Measurements from ENCODE around the gene ARMH1.

ARMH1 gene

GRCh38 chr1:44707112-44707881 is 32.8 kb downstream of the ARMH1 start:
- H3K36me3 Mint-ChIP-seq: no peaks in the 10 kb centered on the region
- no peak for DNase-seq (ENCODE audit: low spot score in 2 of 2)
- H3K9me3 Mint-ChIP-seq: no peaks in the 10 kb centered on the region
- no peak for ATAC-seq (ENCODE audit: low read depth)
- H3K27ac Mint-ChIP-seq: no peak overlapping the region
- H3K27me3 Mint-ChIP-seq: no peaks in the 10 kb centered on the region
- H3K4me3 Mint-ChIP-seq: no peak overlapping the region
- peaks cover 9% of the 10 kb centered on the region for H3K4me1 Mint-ChIP-seq

- H3K4me1 Mint-ChIP-seq: peaks cover 12% of the 10 kb centered on the region
- H3K9me3 Mint-ChIP-seq: no peaks in the 10 kb centered on the region
- DNase-seq (ENCODE audit: low spot score in 2 of 2): peak in 1 of 2 donors; percentile 52
- H3K27me3 Mint-ChIP-seq: no peaks in the 10 kb centered on the region
- H3K27ac Mint-ChIP-seq: peak overlapping the region; percentile 21
- H3K36me3 Mint-ChIP-seq: no peaks in the 10 kb centered on the region
- peak overlapping the region; percentile 68 for H3K4me3 Mint-ChIP-seq
- peak; percentile 83 for ATAC-seq (ENCODE audit: low read depth)
These were observed 33.7 kb downstream of the ARMH1 start for GRCh38 chr1:44707959-44708831.

GRCh38 chr1:44713321-44713781 is 38.8 kb downstream of the ARMH1 start:
- Mint-ChIP-seq H3K36me3 (no peaks in the 10 kb centered on the region), H3K4me1 (peaks cover 27% of the 10 kb centered on the region), H3K9me3 (no peaks in the 10 kb centered on the region), H3K4me3 (peak overlapping the region; percentile 61), H3K27me3 (no peaks in the 10 kb centered on the region), H3K27ac (peak overlapping the region; percentile 88)
- DNase-seq (ENCODE audit: low spot score in 2 of 2) (no peak), ATAC-seq (ENCODE audit: low read depth) (peak; percentile 55)

DNA sequence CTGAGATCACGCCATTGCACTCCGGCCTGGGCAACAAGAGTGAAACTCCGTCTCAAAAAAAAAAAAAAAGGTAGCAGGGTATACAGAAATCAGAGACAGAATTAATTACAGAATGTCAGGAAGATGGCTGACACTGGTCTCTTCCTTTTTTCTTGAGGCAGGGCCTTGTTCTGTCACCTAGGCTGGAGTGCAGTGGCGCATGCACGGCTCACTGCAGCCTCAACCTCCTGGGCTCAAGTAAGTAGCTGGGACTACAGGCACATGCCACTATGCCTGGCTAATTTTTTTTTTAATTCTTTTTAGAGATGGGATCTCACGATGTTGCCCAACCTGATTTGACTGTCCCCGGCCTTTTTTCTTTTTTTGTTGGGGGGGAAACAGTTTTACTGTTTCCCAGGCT is 40.0 kb downstream of the ARMH1 start:
- ATAC-seq (ENCODE audit: low read depth): peak; percentile 52
- H3K4me1 Mint-ChIP-seq: peaks cover 25% of the 10 kb centered on the region
- no peak for DNase-seq (ENCODE audit: low spot score in 2 of 2)
- H3K27ac Mint-ChIP-seq: peak overlapping the region; percentile 47
- peak overlapping the region; percentile 21 for H3K4me3 Mint-ChIP-seq
- no peaks in the 10 kb centered on the region for H3K36me3 Mint-ChIP-seq
- no peaks in the 10 kb centered on the region for H3K27me3 Mint-ChIP-seq
- no peaks in the 10 kb centered on the region for H3K9me3 Mint-ChIP-seq

- Mint-ChIP-seq H3K4me3 (peak overlapping the region; percentile 21), H3K27ac (peak overlapping the region; percentile 47), H3K4me1 (peaks cover 25% of the 10 kb centered on the region), H3K9me3 (no peaks in the 10 kb centered on the region), H3K36me3 (no peaks in the 10 kb centered on the region), H3K27me3 (no peaks in the 10 kb centered on the region)
- DNase-seq (ENCODE audit: low spot score in 2 of 2): peak; percentile 71 to 73
- ATAC-seq (ENCODE audit: low read depth): peak; percentile 65
These were observed 40.5 kb downstream of the ARMH1 start for GRCh38 chr1:44714944-44715571.

DNA sequence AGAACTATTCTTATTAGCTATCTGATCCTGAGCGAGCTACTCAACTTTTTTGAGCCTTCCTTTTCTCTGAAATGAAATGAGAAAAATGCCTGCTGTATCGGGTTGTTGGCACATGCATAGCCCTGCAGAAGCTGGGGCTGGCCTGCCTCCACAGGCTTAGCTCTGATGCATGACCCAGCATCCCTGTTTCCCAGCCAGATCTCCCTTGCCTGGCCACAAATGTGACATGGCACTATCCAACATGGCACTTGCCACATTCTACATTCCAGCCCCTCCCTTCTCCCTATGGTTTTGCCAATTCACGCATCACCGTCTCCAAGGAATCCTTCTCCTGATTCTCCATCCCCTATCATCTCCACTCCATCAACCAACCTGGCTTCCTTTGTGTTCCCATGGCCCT is 42.6 kb downstream of the ARMH1 start:
- Mint-ChIP-seq H3K27me3 (no peaks in the 10 kb centered on the region), H3K4me3 (no peak overlapping the region), H3K9me3 (no peaks in the 10 kb centered on the region), H3K36me3 (no peaks in the 10 kb centered on the region), H3K27ac (no peak overlapping the region), H3K4me1 (peaks cover 41% of the 10 kb centered on the region)
- no peak for ATAC-seq (ENCODE audit: low read depth)
- no peak for DNase-seq (ENCODE audit: low spot score in 2 of 2)

DNA sequence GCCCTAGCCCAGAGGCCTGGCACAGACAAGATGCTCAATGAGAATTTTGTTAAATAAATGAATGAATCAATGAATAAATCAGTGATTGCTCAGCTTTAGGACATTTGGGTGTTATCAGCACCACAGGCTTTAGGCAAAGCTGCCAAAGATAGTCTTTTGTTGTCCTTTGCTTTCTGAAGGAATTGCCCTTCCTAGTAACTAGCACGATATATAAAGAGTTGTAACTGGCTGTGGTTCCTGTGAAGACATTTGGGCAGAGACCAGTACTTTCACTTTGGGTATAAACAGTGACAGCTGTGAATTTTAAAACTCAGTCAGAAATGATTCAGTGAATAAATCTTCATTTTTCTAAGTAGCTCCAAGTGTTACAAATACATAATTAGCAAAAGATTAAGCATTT is 43.1 kb downstream of the ARMH1 start:
- Mint-ChIP-seq H3K36me3 (no peaks in the 10 kb centered on the region), H3K4me1 (peaks cover 41% of the 10 kb centered on the region), H3K4me3 (no peak overlapping the region), H3K27ac (no peak overlapping the region), H3K27me3 (no peaks in the 10 kb centered on the region), H3K9me3 (no peaks in the 10 kb centered on the region)
- no peak for DNase-seq (ENCODE audit: low spot score in 2 of 2)
- no peak for ATAC-seq (ENCODE audit: low read depth)

DNA sequence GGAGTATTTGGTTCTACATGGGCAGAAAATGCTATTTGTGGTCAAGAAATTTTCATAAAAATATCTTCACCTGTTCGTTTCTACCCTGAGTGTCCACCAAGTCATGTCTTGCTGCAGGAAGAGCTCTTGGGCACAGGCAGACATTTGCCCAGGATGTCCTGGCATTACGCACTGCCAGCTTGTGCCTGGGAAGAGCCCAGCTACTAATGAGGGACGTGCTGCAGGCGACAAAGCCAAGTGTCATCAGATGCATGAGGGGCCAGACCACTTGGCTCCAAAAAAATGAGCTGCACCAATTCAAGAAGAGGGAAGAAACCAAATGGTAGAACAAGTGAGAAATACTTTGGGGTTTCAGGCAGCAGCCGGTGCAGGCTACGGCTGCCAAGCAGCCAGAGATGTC is 43.6 kb downstream of the ARMH1 start:
- no peaks in the 10 kb centered on the region for H3K36me3 Mint-ChIP-seq
- no peaks in the 10 kb centered on the region for H3K9me3 Mint-ChIP-seq
- no peak overlapping the region for H3K27ac Mint-ChIP-seq
- ATAC-seq (ENCODE audit: low read depth) (no peak), DNase-seq (ENCODE audit: low spot score in 2 of 2) (no peak)
- no peak overlapping the region for H3K4me3 Mint-ChIP-seq
- H3K4me1 Mint-ChIP-seq: peaks cover 42% of the 10 kb centered on the region
- no peaks in the 10 kb centered on the region for H3K27me3 Mint-ChIP-seq

DNA sequence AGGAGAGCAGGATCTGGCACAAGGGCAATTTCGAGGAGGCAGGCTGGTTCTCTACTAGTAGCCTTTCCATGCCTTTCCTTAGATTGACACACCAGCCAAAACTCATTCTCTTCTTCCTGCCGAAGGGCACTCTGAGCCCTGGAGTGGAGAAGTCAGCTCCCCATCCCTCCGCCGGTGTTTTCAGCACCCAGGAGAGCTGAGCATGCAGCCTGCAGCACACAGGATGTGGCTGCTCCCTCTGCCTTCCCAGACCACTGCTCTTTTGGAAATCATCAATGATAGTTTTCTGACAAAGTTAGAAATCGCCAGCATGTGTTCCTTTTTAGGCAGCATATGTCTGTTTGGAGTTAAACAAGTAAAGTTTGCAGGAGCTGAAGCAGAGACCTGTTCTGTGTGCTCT is 44.8 kb downstream of the ARMH1 start:
- ATAC-seq (ENCODE audit: low read depth) (no peak), DNase-seq (ENCODE audit: low spot score in 2 of 2) (no peak)
- H3K27ac Mint-ChIP-seq: no peak overlapping the region
- no peaks in the 10 kb centered on the region for H3K27me3 Mint-ChIP-seq
- H3K4me3 Mint-ChIP-seq: no peak overlapping the region
- H3K4me1 Mint-ChIP-seq: peaks cover 44% of the 10 kb centered on the region
- no peaks in the 10 kb centered on the region for H3K36me3 Mint-ChIP-seq
- H3K9me3 Mint-ChIP-seq: no peaks in the 10 kb centered on the region

DNA sequence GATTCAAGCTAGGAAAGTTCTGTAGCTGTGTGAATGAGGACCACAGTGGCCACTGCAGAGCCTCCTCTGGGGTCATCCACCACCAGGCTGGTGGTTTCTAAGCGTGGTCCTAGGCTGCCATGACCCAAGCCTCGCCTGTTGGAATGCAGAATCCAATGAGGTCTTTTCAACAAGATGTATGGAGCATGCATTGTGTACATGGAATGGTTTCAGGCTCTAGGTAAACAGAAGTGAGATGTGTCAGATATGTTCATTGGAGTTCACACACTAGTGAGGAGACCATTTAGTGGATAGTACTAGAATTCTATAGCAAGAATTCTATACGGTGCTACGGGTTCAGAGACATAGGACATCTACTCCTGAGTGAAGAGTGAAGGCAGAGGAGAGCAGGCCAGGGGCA is 45.8 kb downstream of the ARMH1 start:
- no peak for DNase-seq (ENCODE audit: low spot score in 2 of 2)
- Mint-ChIP-seq H3K27me3 (no peaks in the 10 kb centered on the region), H3K4me3 (peak overlapping the region; percentile 36), H3K36me3 (no peaks in the 10 kb centered on the region), H3K4me1 (peaks cover 44% of the 10 kb centered on the region), H3K9me3 (no peaks in the 10 kb centered on the region), H3K27ac (peak overlapping the region; percentile 95)
- ATAC-seq (ENCODE audit: low read depth): no peak

- no peaks in the 10 kb centered on the region for H3K36me3 Mint-ChIP-seq
These were observed 47.2 kb downstream of the ARMH1 start for GRCh38 chr1:44721485-44722361.

GRCh38 chr1:44723064-44723463 is 48.5 kb downstream of the ARMH1 start:
- H3K9me3 Mint-ChIP-seq: no peaks in the 10 kb centered on the region
- no peaks in the 10 kb centered on the region for H3K36me3 Mint-ChIP-seq
- H3K27ac Mint-ChIP-seq: peak overlapping the region; percentile 89
- H3K27me3 Mint-ChIP-seq: no peaks in the 10 kb centered on the region
- H3K4me1 Mint-ChIP-seq: peaks cover 36% of the 10 kb centered on the region
- no peak for ATAC-seq (ENCODE audit: low read depth)
- no peak for DNase-seq (ENCODE audit: low spot score in 2 of 2)
- H3K4me3 Mint-ChIP-seq: peak overlapping the region; percentile 81

More at GRCh38 chr1:44721485-44722361, 47.2 kb downstream of the ARMH1 start:
- peak overlapping the region; percentile 60 for H3K4me3 Mint-ChIP-seq
- DNase-seq (ENCODE audit: low spot score in 2 of 2) (peak; percentile 68 to 83), ATAC-seq (ENCODE audit: low read depth) (peak; percentile 85)
- peak overlapping the region; percentile 95 for H3K27ac Mint-ChIP-seq
- H3K4me1 Mint-ChIP-seq: peaks cover 39% of the 10 kb centered on the region
- no peaks in the 10 kb centered on the region for H3K27me3 Mint-ChIP-seq
- no peaks in the 10 kb centered on the region for H3K9me3 Mint-ChIP-seq

Data from memory B cell (primary cell).